IMR-90 (cell line): ENCODE results near the gene SERPINA1. TPM values are rescaled to one million over a fixed set of nuclear protein-coding genes. Genes with fewer than 3 reads are reported as not detected.

Experiments
- ATAC-seq: fragments of 200-7000 bp; cut with Tn5 transposase; 2 replicates; pipeline ENCODE4 v1.9.1; 2020; ENCODE audit warnings: low read depth, mild to moderate bottlenecking, moderate library complexity
- BruUV-seq: library from RNA; stranded (reverse); fragments of 400-500 nt; replicated peaks from 2 replicates; lab custom pipeline; 2021; lab: Mats Ljungman, UMichigan
- CTCF ChIA-PET: fragments of 300-600 bp; formaldehyde crosslinking; extraction: SDS; loops from one replicate; lab custom pipeline; 2021; ENCODE audit warnings: antibody characterized with exemption; lab: Yijun Ruan, JAX
- POLR2A ChIA-PET: fragments of 300-600 bp; sonication (Branson Sonifier 250); formaldehyde crosslinking; loops from one replicate; lab custom pipeline; 2022; ENCODE audit warnings: antibody characterized with exemption; ENCODE audit not compliant: unreplicated experiment; lab: Charles Lee
- DNase-seq: peaks from one replicate; pipeline ENCODE4 v3.0.0; 2013
- H2AFZ ChIP-seq: replicated peaks from 2 replicates; pipeline ENCODE3; 2013; ENCODE audit warnings: low read length, mild to moderate bottlenecking; ENCODE audit not compliant: poor library complexity
- H2AK5ac ChIP-seq: 2 replicates; pipeline ENCODE4 v1.6.1; 2013; ENCODE audit warnings: low read depth, low read length, inconsistent platforms
- H2AK9ac ChIP-seq: replicated peaks from 2 replicates; pipeline ENCODE3; 2013; ENCODE audit warnings: mild to moderate bottlenecking, low read depth, low read length, moderate library complexity; ENCODE audit not compliant: poor library complexity
- H2BK120ac ChIP-seq: 2 replicates; pipeline ENCODE4 v1.6.1; 2013; ENCODE audit warnings: low read depth, low read length, inconsistent platforms
- H2BK15ac ChIP-seq: 3 replicates; pipeline ENCODE4 v1.6.1; 2013; ENCODE audit warnings: low read depth, low read length, inconsistent platforms
- H2BK20ac ChIP-seq: 2 replicates; pipeline ENCODE4 v1.6.1; 2013; ENCODE audit warnings: low read depth, mild to moderate bottlenecking, inconsistent platforms, low read length, moderate library complexity
- H2BK5ac ChIP-seq: 2 replicates; pipeline ENCODE4 v1.6.1; 2013; ENCODE audit warnings: mild to moderate bottlenecking, low read depth, low read length, inconsistent platforms; ENCODE audit not compliant: poor library complexity, severe bottlenecking
- H3K14ac ChIP-seq: replicated peaks from 2 replicates; pipeline ENCODE4 v1.6.1; 2013; ENCODE audit warnings: low read depth, low read length, inconsistent platforms
- H3K18ac ChIP-seq: 2 replicates; pipeline ENCODE4 v1.6.1; 2013; ENCODE audit warnings: low read depth, low read length, control low read depth
- H3K23ac ChIP-seq: 2 replicates; pipeline ENCODE4 v1.6.1; 2013; ENCODE audit warnings: low read depth, low read length, inconsistent platforms
- H3K27ac ChIP-seq: 2 replicates; pipeline ENCODE4 v1.5.1; 2013; ENCODE audit warnings: mild to moderate bottlenecking, control low read depth, low read length; ENCODE audit not compliant: insufficient read depth
- H3K27me3 ChIP-seq: 2 replicates; pipeline ENCODE4 v1.6.1; 2013; ENCODE audit warnings: low read length; ENCODE audit not compliant: control insufficient read depth, insufficient read depth
- H3K36me3 ChIP-seq: 2 replicates; pipeline ENCODE4 v1.6.1; 2013; ENCODE audit warnings: low read length, mixed read lengths; ENCODE audit not compliant: control insufficient read depth, insufficient read depth
- H3K4ac ChIP-seq: 2 replicates; pipeline ENCODE4 v1.6.1; 2013; ENCODE audit warnings: low read depth, low read length, inconsistent platforms
- H3K4me1 ChIP-seq: 2 replicates; pipeline ENCODE4 v1.6.1; 2013; ENCODE audit warnings: low read length, mixed read lengths; ENCODE audit not compliant: control insufficient read depth, insufficient read depth
- H3K4me2 ChIP-seq: 2 replicates; pipeline ENCODE4 v1.6.1; 2013; ENCODE audit warnings: low read depth, mild to moderate bottlenecking, control low read depth, low read length, moderate library complexity
- H3K4me3 ChIP-seq: 2 replicates; pipeline ENCODE4 v1.5.1; 2013; ENCODE audit warnings: low read depth, mild to moderate bottlenecking, control low read depth, low read length, moderate library complexity; ENCODE audit not compliant: insufficient read depth
- H3K56ac ChIP-seq: 2 replicates; pipeline ENCODE4 v1.6.1; 2013; ENCODE audit warnings: low read length, inconsistent platforms; ENCODE audit not compliant: insufficient read depth; ENCODE audit errors: extremely low read depth
- H3K79me1 ChIP-seq, 2 experiments: 2 replicates each; pipeline ENCODE4 v1.6.1; 2013; ENCODE audit warnings: low read length in 2 of 2, inconsistent platforms in 1 of 2, low read depth in 1 of 2
- H3K9ac ChIP-seq: 2 replicates; pipeline ENCODE4 v1.6.1; 2013; ENCODE audit warnings: low read depth, low read length, control low read depth
- H3K9me1 ChIP-seq: 2 replicates; pipeline ENCODE4 v1.6.1; 2013; ENCODE audit warnings: low read length, inconsistent platforms; ENCODE audit not compliant: insufficient read depth
- H3K9me3 ChIP-seq: 2 replicates; pipeline ENCODE4 v1.6.1; 2013; ENCODE audit warnings: low read length; ENCODE audit not compliant: control insufficient read depth, insufficient read depth
- H4K20me1 ChIP-seq: 2 replicates; pipeline ENCODE4 v1.6.1; 2013; ENCODE audit warnings: low read length, inconsistent platforms; ENCODE audit not compliant: insufficient read depth
- H4K5ac ChIP-seq: 2 replicates; pipeline ENCODE4 v1.6.1; 2013; ENCODE audit warnings: mild to moderate bottlenecking, low read depth, low read length, control low read depth
- H4K8ac ChIP-seq, 2 experiments: 2 replicates each; pipeline ENCODE4 v1.6.1; 2013; ENCODE audit warnings: low read depth in 2 of 2, low read length in 2 of 2, control low read depth in 1 of 2, inconsistent platforms in 1 of 2
- H4K91ac ChIP-seq: 2 replicates; pipeline ENCODE4 v1.6.1; 2013; ENCODE audit warnings: low read depth, low read length, inconsistent platforms; ENCODE audit not compliant: insufficient read depth
- BHLHE40 ChIP-seq: fragments of 150-350 bp; IDR thresholded peaks from 2 replicates; pipeline ENCODE4 v1.6.1; 2016; ENCODE audit warnings: mild to moderate bottlenecking, low read depth, low read length
- CEBPB ChIP-seq: IDR thresholded peaks from 2 replicates; pipeline ENCODE4 v1.6.1; 2012; ENCODE audit warnings: low read depth, low read length, improper control_type of control experiment
- CHD1 ChIP-seq: IDR thresholded peaks from 2 replicates; pipeline ENCODE4 v1.6.1; 2012; ENCODE audit warnings: low read depth, low read length, improper control_type of control experiment
- FOS ChIP-seq: fragments of 150-350 bp; IDR thresholded peaks from 2 replicates; pipeline ENCODE4 v1.6.1; 2016; ENCODE audit warnings: low read depth, low read length
- MAFK ChIP-seq: IDR thresholded peaks from 2 replicates; pipeline ENCODE4 v1.6.1; 2012; ENCODE audit warnings: low read depth, low read length, improper control_type of control experiment
- MXI1 ChIP-seq: IDR thresholded peaks from 2 replicates; pipeline ENCODE4 v1.6.1; 2012; ENCODE audit warnings: low read depth, mild to moderate bottlenecking, low read length, moderate library complexity, borderline replicate concordance
- NFE2L2 ChIP-seq: fragments of 150-350 bp; IDR thresholded peaks from 2 replicates; pipeline ENCODE4 v1.6.1; 2016; ENCODE audit warnings: low read depth, mild to moderate bottlenecking, low read length
- RAD21 ChIP-seq: IDR thresholded peaks from 2 replicates; pipeline ENCODE4 v1.6.1; 2012; ENCODE audit warnings: low read length, improper control_type of control experiment
- RCOR1 ChIP-seq: IDR thresholded peaks from 2 replicates; pipeline ENCODE4 v1.6.1; 2012; ENCODE audit warnings: mild to moderate bottlenecking, low read length, improper control_type of control experiment; ENCODE audit not compliant: insufficient replicate concordance
- SMC3 ChIP-seq: fragments of 150-350 bp; IDR thresholded peaks from 2 replicates; pipeline ENCODE4 v1.6.1; 2016; ENCODE audit warnings: low read depth, mild to moderate bottlenecking, antibody characterized with exemption, low read length, moderate library complexity
- WGBS, 2 experiments: methylation state at CpG; one replicate each; pipeline versions ENCODE4 v1.1.5 to v1.1.7; 2013; ENCODE audit warnings: missing lambda C conversion rate in 2 of 2; ENCODE audit not compliant: insufficient read length in 1 of 2; ENCODE audit errors: extremely low coverage in 2 of 2; 5-methylcytosine and 5-hydroxymethylcytosine counted together
- dilution Hi-C: fragments of 300-500 bp; cut with HindIII; formaldehyde crosslinking; loops from one replicate; pipeline ENCODE4 v1.14.3; 2018; ENCODE audit warnings: low sequenced_read_pairs; ENCODE audit not compliant: unreplicated experiment
- in situ Hi-C: fragments of 300-500 bp; cut with MboI; formaldehyde crosslinking; loops from 3 replicates; pipeline ENCODE4 v1.14.3; 2019; ENCODE audit warnings: low sequenced_read_pairs, inconsistent platforms, mixed read lengths
- intact Hi-C: fragments of 100-400 bp; cut with micrococcal nuclease; formaldehyde crosslinking; loops from 2 replicates; pipeline ENCODE4 v1.10.0; 2022
- polyA plus RNA-seq, 3 experiments: library from polyadenylated mRNA; depleted of rRNA; stranded (reverse); fragments of >200 nt; gene quantifications; 2 replicates each; pipeline ENCODE4 v1.2.3, GENCODE V29; 2012; ENCODE audit warnings: low replicate concordance in 1 of 3
- total RNA-seq: library from RNA; depleted of rRNA; stranded (reverse); fragments of >200 nt; gene quantifications from 2 replicates; pipeline ENCODE4 v1.2.3, GENCODE V29; 2012
- TF ChIP-seq, protein P1 (sequence below): fragments of 150-350 bp; IDR thresholded peaks from 2 replicates; pipeline ENCODE4 v1.6.1; 2017; ENCODE audit warnings: mild to moderate bottlenecking, antibody characterized with exemption, low read length, low read depth
- TF ChIP-seq, protein P2 (sequence below): fragments of 150-350 bp; IDR thresholded peaks from 2 replicates; pipeline ENCODE4 v1.6.1; 2016; ENCODE audit warnings: low read depth, mild to moderate bottlenecking, low read length, moderate library complexity, borderline replicate concordance

The SERPINA1 gene
- total and polyA plus RNA-seq, 2 of the 4 experiments (the other 2 are of a cell fraction): 0.54 to 1.2 TPM

DNA sequence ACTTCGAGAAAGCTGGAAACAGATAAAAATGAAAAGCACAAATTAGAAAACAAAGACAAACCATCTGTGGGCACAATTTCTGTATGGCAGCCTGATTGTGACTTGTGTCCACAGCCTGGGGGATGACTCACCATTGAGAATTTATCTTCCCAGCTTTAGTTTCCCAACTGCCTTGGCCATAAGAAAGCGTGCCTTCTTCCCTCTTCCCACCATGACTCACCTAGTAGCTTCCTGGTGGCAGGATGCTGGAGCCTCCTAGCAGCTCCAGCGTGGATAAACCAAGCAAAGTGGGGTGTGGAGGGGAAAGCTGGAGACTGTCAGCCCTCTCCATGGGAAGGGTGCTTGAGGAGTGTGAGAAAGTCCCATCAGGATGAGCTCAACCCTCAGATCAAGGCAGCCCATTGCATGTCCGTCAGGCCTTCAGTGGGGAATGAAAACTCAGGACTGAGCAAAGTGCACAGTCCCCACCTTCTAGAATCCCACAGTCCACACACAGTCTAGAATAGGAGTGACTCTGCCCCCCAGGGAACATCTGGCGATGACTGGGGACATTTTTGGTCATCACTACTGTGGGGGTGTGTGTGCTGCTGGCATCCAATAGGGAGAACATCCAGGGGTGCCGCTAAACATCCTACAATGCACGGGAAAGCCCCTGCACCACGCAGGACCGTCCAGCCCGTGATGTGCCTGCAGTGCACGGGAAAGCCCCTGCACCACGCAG is 42.9 kb downstream of the SERPINA1 start (continued):
- TF ChIP-seq RCOR1 (peak; percentile 52), SMC3 (no peak)

DNA sequence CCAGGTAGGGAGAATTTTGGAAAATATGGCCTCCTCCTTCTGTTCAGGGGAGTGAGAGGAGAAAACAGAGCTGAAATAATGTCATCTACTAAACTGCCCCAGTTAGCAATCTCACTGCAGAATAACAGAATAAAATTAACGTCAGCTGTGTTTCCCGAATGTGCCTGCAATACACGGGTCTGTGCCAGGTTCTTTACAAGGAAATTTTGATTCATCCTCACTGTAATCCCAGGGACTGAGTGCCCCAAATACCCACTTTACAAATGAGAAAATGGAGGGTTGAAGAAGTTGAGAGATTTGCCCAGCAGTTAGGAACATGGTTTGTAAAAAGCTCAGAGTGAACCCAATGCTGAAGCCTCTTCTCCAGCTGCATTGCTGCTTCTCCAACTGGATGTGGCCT is 44.0 kb downstream of the SERPINA1 start:
- POLR2A ChIA-PET: no interaction called here
- Histone ChIP-seq H2BK120ac (peak overlapping the region; percentile 77), H2AK9ac (no peak overlapping the region), H3K14ac (peak overlapping the region; percentile 24; the same call in 1 of the 2 replicates), H3K4me1 (peaks cover 8% of the 10 kb centered on the region), H3K4me2 (no peak overlapping the region), H2AFZ (no peak overlapping the region), H4K20me1 (no peaks in the 10 kb centered on the region), H3K9me1 (peaks cover 14% of the 10 kb centered on the region), H3K23ac (no peak overlapping the region), H3K9ac (no peak overlapping the region), H2BK15ac (no peak overlapping the region), H3K56ac (no peak overlapping the region), H2BK5ac (no peak overlapping the region), H3K4ac (peak overlapping the region; percentile 55), H4K5ac (no peak overlapping the region), H4K8ac (no peak overlapping the region), H3K27me3 (peaks cover 3% of the 10 kb centered on the region), H3K4me3 (no peak overlapping the region), H3K27ac (no peak overlapping the region), H3K79me1 (no peaks in the 10 kb centered on the region), H3K9me3 (peaks cover 2% of the 10 kb centered on the region; the same call in 1 of the 2 replicates), H4K91ac (no peak overlapping the region), H2BK20ac (peak overlapping the region; percentile 73; the same call in 1 of the 2 replicates), H2AK5ac (peak overlapping the region; percentile 67; the same call in 1 of the 2 replicates), H3K18ac (no peak overlapping the region), H3K36me3 (no peaks in the 10 kb centered on the region)
- BruUV-seq: no TSS peak
- WGBS, 2 experiments: no CpG with 5 or more reads among the region's 3 CpGs
- CTCF ChIA-PET: no interaction called here
- dilution Hi-C loops: no loop called here
- ATAC-seq (no peak), DNase-seq (no peak)
- intact Hi-C loops: loop anchor here (2.0 kb wide), 1 partner anchor 28 kb away; no protein-coding TSS in a partner anchor
- in situ Hi-C loops: no loop called here
- no peak for TF ChIP-seq CEBPB
- no peak for TF ChIP-seq FOS
- TF ChIP-seq BHLHE40: no peak
- no peak for TF ChIP-seq CHD1
- TF ChIP-seq MAFK: no peak
- no peak for TF ChIP-seq NFE2L2
- TF ChIP-seq SMC3: no peak
- TF ChIP-seq, protein P1, sequence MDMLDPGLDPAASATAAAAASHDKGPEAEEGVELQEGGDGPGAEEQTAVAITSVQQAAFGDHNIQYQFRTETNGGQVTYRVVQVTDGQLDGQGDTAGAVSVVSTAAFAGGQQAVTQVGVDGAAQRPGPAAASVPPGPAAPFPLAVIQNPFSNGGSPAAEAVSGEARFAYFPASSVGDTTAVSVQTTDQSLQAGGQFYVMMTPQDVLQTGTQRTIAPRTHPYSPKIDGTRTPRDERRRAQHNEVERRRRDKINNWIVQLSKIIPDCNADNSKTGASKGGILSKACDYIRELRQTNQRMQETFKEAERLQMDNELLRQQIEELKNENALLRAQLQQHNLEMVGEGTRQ: no peak
- TF ChIP-seq RCOR1: no peak
- TF ChIP-seq, protein P2, sequence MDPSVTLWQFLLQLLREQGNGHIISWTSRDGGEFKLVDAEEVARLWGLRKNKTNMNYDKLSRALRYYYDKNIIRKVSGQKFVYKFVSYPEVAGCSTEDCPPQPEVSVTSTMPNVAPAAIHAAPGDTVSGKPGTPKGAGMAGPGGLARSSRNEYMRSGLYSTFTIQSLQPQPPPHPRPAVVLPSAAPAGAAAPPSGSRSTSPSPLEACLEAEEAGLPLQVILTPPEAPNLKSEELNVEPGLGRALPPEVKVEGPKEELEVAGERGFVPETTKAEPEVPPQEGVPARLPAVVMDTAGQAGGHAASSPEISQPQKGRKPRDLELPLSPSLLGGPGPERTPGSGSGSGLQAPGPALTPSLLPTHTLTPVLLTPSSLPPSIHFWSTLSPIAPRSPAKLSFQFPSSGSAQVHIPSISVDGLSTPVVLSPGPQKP: no peak
- no peak for TF ChIP-seq RAD21
- no peak for TF ChIP-seq MXI1
